Neural cell (in vitro differentiated cells): ENCODE measurements around the gene THUMPD1.

Experiments used
- EZH2 ChIP-seq: fragments of 200-600, 300-800 bp; shearing (Covaris generic), sonication (generic); IDR thresholded peaks from 2 replicates; pipeline ENCODE4 v1.6.1; 2014; ENCODE audit warnings: antibody characterized with exemption, low read length, borderline replicate concordance, mild to moderate bottlenecking; ENCODE audit not compliant: insufficient read depth, poor library complexity, severe bottlenecking
- POLR2AphosphoS5 ChIP-seq: IDR thresholded peaks from 2 replicates; pipeline ENCODE4 v1.6.1; 2012
- TF ChIP-seq, protein P1 (sequence below): fragments of 450-650 bp; IDR thresholded peaks from 2 replicates; pipeline ENCODE4 v1.5.1; 2014; ENCODE audit warnings: antibody characterized with exemption, mild to moderate bottlenecking, moderate library complexity; ENCODE audit not compliant: poor library complexity, severe bottlenecking

- TF ChIP-seq, protein P1, sequence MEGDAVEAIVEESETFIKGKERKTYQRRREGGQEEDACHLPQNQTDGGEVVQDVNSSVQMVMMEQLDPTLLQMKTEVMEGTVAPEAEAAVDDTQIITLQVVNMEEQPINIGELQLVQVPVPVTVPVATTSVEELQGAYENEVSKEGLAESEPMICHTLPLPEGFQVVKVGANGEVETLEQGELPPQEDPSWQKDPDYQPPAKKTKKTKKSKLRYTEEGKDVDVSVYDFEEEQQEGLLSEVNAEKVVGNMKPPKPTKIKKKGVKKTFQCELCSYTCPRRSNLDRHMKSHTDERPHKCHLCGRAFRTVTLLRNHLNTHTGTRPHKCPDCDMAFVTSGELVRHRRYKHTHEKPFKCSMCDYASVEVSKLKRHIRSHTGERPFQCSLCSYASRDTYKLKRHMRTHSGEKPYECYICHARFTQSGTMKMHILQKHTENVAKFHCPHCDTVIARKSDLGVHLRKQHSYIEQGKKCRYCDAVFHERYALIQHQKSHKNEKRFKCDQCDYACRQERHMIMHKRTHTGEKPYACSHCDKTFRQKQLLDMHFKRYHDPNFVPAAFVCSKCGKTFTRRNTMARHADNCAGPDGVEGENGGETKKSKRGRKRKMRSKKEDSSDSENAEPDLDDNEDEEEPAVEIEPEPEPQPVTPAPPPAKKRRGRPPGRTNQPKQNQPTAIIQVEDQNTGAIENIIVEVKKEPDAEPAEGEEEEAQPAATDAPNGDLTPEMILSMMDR, result no peak
- no peak for TF ChIP-seq POLR2AphosphoS5
- TF ChIP-seq EZH2, result no peak
Measured at GRCh38 chr16:20753727-20754126, 12.1 kb upstream of the THUMPD1 start.
